GM12878 (cell line): Measurements from ENCODE around the gene SLC51A.

Experiments
- ATF7 ChIP-seq: fragments of 450-650 bp; IDR thresholded peaks from 2 replicates; pipeline ENCODE4 v1.6.1; 2016; ENCODE audit warnings: low read depth, mild to moderate bottlenecking
- EZH2 ChIP-seq: IDR thresholded peaks from 2 replicates; pipeline ENCODE4 v1.6.1; 2012; ENCODE audit warnings: low read depth, mild to moderate bottlenecking, control low read depth, inconsistent platforms, low read length, borderline replicate concordance; ENCODE audit not compliant: control insufficient read depth
- JUND ChIP-seq: IDR thresholded peaks from 2 replicates; pipeline ENCODE4 v1.6.1; 2012; ENCODE audit warnings: low read depth, mild to moderate bottlenecking, low read length, improper control_type of control experiment, moderate library complexity
- LARP7 ChIP-seq: fragments of 450-650 bp; IDR thresholded peaks from 2 replicates; pipeline ENCODE4 v1.6.1; 2017; ENCODE audit warnings: mild to moderate bottlenecking
- MAX ChIP-seq: IDR thresholded peaks from 2 replicates; pipeline ENCODE4 v1.6.1; 2012; ENCODE audit warnings: low read depth, low read length, improper control_type of control experiment
- SUZ12 ChIP-seq: fragments of 200-600 bp; sonication (generic); IDR thresholded peaks from one replicate; pipeline ENCODE4 v1.6.1; 2018; ENCODE audit warnings: antibody characterized with exemption, mild to moderate bottlenecking; ENCODE audit not compliant: unreplicated experiment
- TF ChIP-seq, protein P1 (sequence below), 3 experiments: IDR thresholded peaks in 2 of 3; conservative IDR thresholded peaks in 1 of 3; 2 replicates each; pipeline ENCODE4 v1.5.1; 2011; ENCODE audit warnings: low read depth in 3 of 3, low read length in 3 of 3, mild to moderate bottlenecking in 3 of 3, control low read depth in 2 of 3, moderate library complexity in 2 of 3, inconsistent platforms in 1 of 3, mixed read lengths in 1 of 3; ENCODE audit not compliant: control insufficient read depth in 2 of 3, insufficient read depth in 1 of 3; ENCODE audit errors: extremely low read depth in 1 of 3

GRCh38 chr3:196219194-196219969 is 3.0 kb downstream of the SLC51A start:
- TF ChIP-seq ATF7 (no peak), SUZ12 (no peak), JUND (no peak), EZH2 (no peak), MAX (no peak; the same call in 1 of the 2 replicates), LARP7 (no peak)
- TF ChIP-seq, protein P1, sequence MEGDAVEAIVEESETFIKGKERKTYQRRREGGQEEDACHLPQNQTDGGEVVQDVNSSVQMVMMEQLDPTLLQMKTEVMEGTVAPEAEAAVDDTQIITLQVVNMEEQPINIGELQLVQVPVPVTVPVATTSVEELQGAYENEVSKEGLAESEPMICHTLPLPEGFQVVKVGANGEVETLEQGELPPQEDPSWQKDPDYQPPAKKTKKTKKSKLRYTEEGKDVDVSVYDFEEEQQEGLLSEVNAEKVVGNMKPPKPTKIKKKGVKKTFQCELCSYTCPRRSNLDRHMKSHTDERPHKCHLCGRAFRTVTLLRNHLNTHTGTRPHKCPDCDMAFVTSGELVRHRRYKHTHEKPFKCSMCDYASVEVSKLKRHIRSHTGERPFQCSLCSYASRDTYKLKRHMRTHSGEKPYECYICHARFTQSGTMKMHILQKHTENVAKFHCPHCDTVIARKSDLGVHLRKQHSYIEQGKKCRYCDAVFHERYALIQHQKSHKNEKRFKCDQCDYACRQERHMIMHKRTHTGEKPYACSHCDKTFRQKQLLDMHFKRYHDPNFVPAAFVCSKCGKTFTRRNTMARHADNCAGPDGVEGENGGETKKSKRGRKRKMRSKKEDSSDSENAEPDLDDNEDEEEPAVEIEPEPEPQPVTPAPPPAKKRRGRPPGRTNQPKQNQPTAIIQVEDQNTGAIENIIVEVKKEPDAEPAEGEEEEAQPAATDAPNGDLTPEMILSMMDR (IDR thresholded peaks at IDR 0.05 in 2 of 3, conservative IDR thresholded peaks at IDR 0.05 in 1 of 3; ENCODE audit: control insufficient read depth in 2 of 3, extremely low read depth in 1 of 3, insufficient read depth in 1 of 3, low read depth in 3 of 3, low read length in 3 of 3): 0 out of 6 replicates have a peak, but pooled peaks of 1 of the 3 experiments have one; percentile 3
